Caco-2 (cell line): ENCODE measurements around the gene UHMK1. TPM values are rescaled to one million over a fixed set of nuclear protein-coding genes. Genes with fewer than 3 reads are reported as not detected.

Experiments used
- BruUV-seq: library from RNA; stranded (reverse); fragments of 400-500 nt; replicated peaks from 2 replicates; lab custom pipeline; 2021; lab: Mats Ljungman, UMichigan
- CTCF ChIA-PET: fragments of 300-600 bp; sonication (Branson Sonifier 250); formaldehyde crosslinking; loops from one replicate; lab custom pipeline; 2022; ENCODE audit warnings: antibody characterized with exemption; lab: Charles Lee
- POLR2A ChIA-PET: fragments of 300-600 bp; sonication (Branson Sonifier 250); formaldehyde crosslinking; loops from one replicate; lab custom pipeline; 2022; ENCODE audit warnings: antibody characterized with exemption; lab: Charles Lee
- DNase-seq, 2 experiments: peaks; one replicate each; pipeline versions ENCODE4 v3.0.0 to v3.0.0-alpha.2; 2020 to 2022
- H3K27me3 ChIP-seq: replicated peaks from 2 replicates; pipeline ENCODE4 v1.6.0; 2011; ENCODE audit warnings: low read length; ENCODE audit not compliant: control insufficient read depth, insufficient read depth
- H3K36me3 ChIP-seq: 2 replicates; pipeline ENCODE4 v1.5.1; 2011; ENCODE audit warnings: low read length; ENCODE audit not compliant: control insufficient read depth, insufficient read depth
- H3K4me1 ChIP-seq: fragments of 250-450 bp; sonication (Bioruptor Pico); 2 replicates; pipeline ENCODE4 v1.5.1; 2020; ENCODE audit warnings: mild to moderate bottlenecking
- H3K4me3 ChIP-seq: 2 replicates; pipeline ENCODE4 v1.5.1; 2011; ENCODE audit warnings: low read depth, mild to moderate bottlenecking, control low read depth, low read length
- H3K9me3 ChIP-seq: fragments of 250-450 bp; sonication (Bioruptor Pico); 2 replicates; pipeline ENCODE4 v1.5.1; 2020; ENCODE audit warnings: mild to moderate bottlenecking, moderate library complexity
- H3K27ac Mint-ChIP-seq: one replicate; pipeline ENCODE4 v1.8.0; 2022; ENCODE audit warnings: mixed read lengths; ENCODE audit not compliant: unreplicated experiment
- H3K27me3 Mint-ChIP-seq: one replicate; pipeline ENCODE4 v1.8.0; 2022; ENCODE audit warnings: mixed read lengths; ENCODE audit not compliant: insufficient read depth, unreplicated experiment
- H3K36me3 Mint-ChIP-seq: one replicate; pipeline ENCODE4 v1.8.0; 2022; ENCODE audit warnings: mild to moderate bottlenecking, mixed read lengths; ENCODE audit not compliant: insufficient read depth, unreplicated experiment
- H3K4me1 Mint-ChIP-seq: one replicate; pipeline ENCODE4 v1.8.0; 2022; ENCODE audit warnings: low read depth, mixed read lengths; ENCODE audit not compliant: unreplicated experiment
- H3K4me3 Mint-ChIP-seq: one replicate; pipeline ENCODE4 v1.8.0; 2022; ENCODE audit warnings: mild to moderate bottlenecking, moderate library complexity, mixed read lengths; ENCODE audit not compliant: unreplicated experiment
- H3K9me3 Mint-ChIP-seq: one replicate; pipeline ENCODE4 v1.8.0; 2022; ENCODE audit warnings: mixed read lengths; ENCODE audit not compliant: unreplicated experiment
- intact Hi-C: fragments of 100-400 bp; cut with micrococcal nuclease; formaldehyde crosslinking; loops from one replicate; pipeline ENCODE4 v1.10.0; 2022; ENCODE audit not compliant: unreplicated experiment
- total RNA-seq: library from RNA; stranded (reverse); gene quantifications from 2 replicates; pipeline ENCODE4 v1.2.3, GENCODE V29; 2022
- TF ChIP-seq, protein P1 (sequence below), 2 experiments: fragments of 200-600 bp in 1 of 2; IDR thresholded peaks; 1 replicate in 1 of 2; 2 replicates in 1 of 2; pipeline versions ENCODE4 v1.5.1 to v1.8.0; 2011 to 2022; ENCODE audit warnings: antibody characterized with exemption in 1 of 2, control low read depth in 1 of 2, inconsistent platforms in 1 of 2, low read depth in 1 of 2, low read length in 1 of 2, mild to moderate bottlenecking in 1 of 2, moderate library complexity in 1 of 2; ENCODE audit not compliant: insufficient read depth in 1 of 2, severe bottlenecking in 1 of 2, unreplicated experiment in 1 of 2

The UHMK1 gene
- total RNA-seq, 1 experiment from 2014 or later: 24.9 TPM

DNA sequence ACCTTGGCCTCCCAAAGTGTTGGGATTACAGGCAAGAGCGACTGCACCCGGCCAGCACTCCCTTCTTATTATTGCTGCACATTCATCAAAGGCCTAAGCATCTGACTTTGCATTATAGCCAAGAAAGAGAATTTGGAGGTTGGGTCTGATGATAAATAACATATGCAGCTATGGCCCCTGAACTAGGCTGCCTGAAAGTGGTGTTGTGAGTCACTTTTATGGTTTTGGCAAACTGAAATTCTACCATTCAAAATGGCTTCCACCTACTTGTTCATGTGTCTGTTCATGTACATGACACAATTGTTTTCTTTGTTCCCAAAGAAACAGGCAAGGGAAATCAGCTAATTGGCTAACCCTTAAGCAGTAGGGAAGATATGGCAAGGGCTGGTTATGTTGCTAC is 38.9 kb downstream of the UHMK1 start:
- Mint-ChIP-seq H3K4me3 (no peak overlapping the region), H3K4me1 (no peaks in the 10 kb centered on the region), H3K9me3 (peaks cover 7% of the 10 kb centered on the region), H3K36me3 (peaks cover 11% of the 10 kb centered on the region), H3K27ac (no peak overlapping the region), H3K27me3 (no peaks in the 10 kb centered on the region)
- BruUV-seq: no TSS peak
- Histone ChIP-seq H3K4me1 (no peaks in the 10 kb centered on the region), H3K36me3 (no peaks in the 10 kb centered on the region), H3K27me3 (no peaks in the 10 kb centered on the region), H3K9me3 (no peaks in the 10 kb centered on the region), H3K4me3 (no peak overlapping the region)
- ChIA-PET CTCF (no interaction called here), POLR2A (no interaction called here)
- TF ChIP-seq, protein P1, sequence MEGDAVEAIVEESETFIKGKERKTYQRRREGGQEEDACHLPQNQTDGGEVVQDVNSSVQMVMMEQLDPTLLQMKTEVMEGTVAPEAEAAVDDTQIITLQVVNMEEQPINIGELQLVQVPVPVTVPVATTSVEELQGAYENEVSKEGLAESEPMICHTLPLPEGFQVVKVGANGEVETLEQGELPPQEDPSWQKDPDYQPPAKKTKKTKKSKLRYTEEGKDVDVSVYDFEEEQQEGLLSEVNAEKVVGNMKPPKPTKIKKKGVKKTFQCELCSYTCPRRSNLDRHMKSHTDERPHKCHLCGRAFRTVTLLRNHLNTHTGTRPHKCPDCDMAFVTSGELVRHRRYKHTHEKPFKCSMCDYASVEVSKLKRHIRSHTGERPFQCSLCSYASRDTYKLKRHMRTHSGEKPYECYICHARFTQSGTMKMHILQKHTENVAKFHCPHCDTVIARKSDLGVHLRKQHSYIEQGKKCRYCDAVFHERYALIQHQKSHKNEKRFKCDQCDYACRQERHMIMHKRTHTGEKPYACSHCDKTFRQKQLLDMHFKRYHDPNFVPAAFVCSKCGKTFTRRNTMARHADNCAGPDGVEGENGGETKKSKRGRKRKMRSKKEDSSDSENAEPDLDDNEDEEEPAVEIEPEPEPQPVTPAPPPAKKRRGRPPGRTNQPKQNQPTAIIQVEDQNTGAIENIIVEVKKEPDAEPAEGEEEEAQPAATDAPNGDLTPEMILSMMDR (IDR thresholded peaks at IDR 0.05; ENCODE audit: insufficient read depth in 1 of 2, low read depth in 1 of 2, low read length in 1 of 2, severe bottlenecking in 1 of 2, unreplicated experiment in 1 of 2): no peak
- intact Hi-C loops: no loop called here
- no peak for DNase-seq

GRCh38 chr1:162537216-162537615 is 39.6 kb downstream of the UHMK1 start:
- no peaks in the 10 kb centered on the region for H3K4me1 Mint-ChIP-seq
- no peak overlapping the region for H3K27ac Mint-ChIP-seq
- intact Hi-C loops: no loop called here
- H3K9me3 Mint-ChIP-seq: peaks cover 14% of the 10 kb centered on the region
- CTCF ChIA-PET: no interaction called here
- no peaks in the 10 kb centered on the region for H3K4me1 ChIP-seq
- H3K36me3 Mint-ChIP-seq: peaks cover 6% of the 10 kb centered on the region
- DNase-seq: no peak
- H3K36me3 ChIP-seq: no peaks in the 10 kb centered on the region
- BruUV-seq: no TSS peak
- POLR2A ChIA-PET: no interaction called here
- no peaks in the 10 kb centered on the region for H3K27me3 Mint-ChIP-seq
- H3K9me3 ChIP-seq: no peaks in the 10 kb centered on the region
- H3K27me3 ChIP-seq: no peaks in the 10 kb centered on the region
- H3K4me3 Mint-ChIP-seq: no peak overlapping the region
- TF ChIP-seq, protein P1 (IDR thresholded peaks at IDR 0.05; ENCODE audit: insufficient read depth in 1 of 2, low read depth in 1 of 2, low read length in 1 of 2, severe bottlenecking in 1 of 2, unreplicated experiment in 1 of 2): no peak
- H3K4me3 ChIP-seq: no peak overlapping the region

DNA sequence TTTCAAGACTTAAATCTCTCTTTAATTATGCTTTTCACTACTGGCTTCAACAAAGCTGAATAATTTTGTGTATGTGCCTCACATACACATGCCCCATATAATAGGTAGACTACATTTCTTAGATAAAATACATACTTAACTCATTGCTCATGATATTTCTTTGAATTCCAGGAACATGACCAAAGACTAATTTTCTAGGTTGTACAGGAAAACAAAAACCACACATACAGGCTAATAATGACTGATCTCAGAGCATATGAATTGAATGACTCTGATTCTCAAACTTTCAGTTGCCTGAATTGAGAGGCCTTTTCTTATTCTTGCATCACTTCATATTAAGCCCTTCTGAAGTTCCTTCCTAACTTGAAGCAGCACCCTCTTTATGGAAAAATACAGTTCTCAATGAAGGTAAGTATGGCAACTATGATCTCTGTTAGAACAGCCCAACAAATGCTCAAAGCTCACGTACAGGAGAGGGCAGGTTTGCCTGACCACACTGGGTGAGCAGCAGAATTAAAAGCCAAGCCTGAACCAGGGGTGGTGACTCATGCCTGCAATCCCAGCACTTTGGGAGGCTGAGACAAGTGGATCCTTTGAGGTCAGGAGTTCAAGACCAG is 41.3 kb downstream of the UHMK1 start:
- DNase-seq: no peak
- Mint-ChIP-seq H3K4me1 (no peaks in the 10 kb centered on the region), H3K4me3 (no peak overlapping the region)

More for the DNA sequence above, 41.3 kb downstream of the UHMK1 start:
- Histone ChIP-seq H3K4me1 (no peaks in the 10 kb centered on the region), H3K27me3 (no peaks in the 10 kb centered on the region), H3K4me3 (no peak overlapping the region), H3K36me3 (no peaks in the 10 kb centered on the region), H3K9me3 (0 out of 2 replicates have a peak, but pooled peaks cover 4% of the 10 kb centered on the region)
- TF ChIP-seq, protein P1 (IDR thresholded peaks at IDR 0.05; ENCODE audit: insufficient read depth in 1 of 2, low read depth in 1 of 2, low read length in 1 of 2, severe bottlenecking in 1 of 2, unreplicated experiment in 1 of 2): no peak
- peaks cover 6% of the 10 kb centered on the region for H3K36me3 Mint-ChIP-seq
- intact Hi-C loops: no loop called here
- BruUV-seq: no TSS peak
- peaks cover 14% of the 10 kb centered on the region for H3K9me3 Mint-ChIP-seq
- CTCF ChIA-PET: no interaction called here
- no peak overlapping the region for H3K27ac Mint-ChIP-seq
- no peaks in the 10 kb centered on the region for H3K27me3 Mint-ChIP-seq
- POLR2A ChIA-PET: no interaction called here
